Skeletal muscle satellite cell (primary cell): ENCODE data around the gene TMEM121B.
A peak's percentile ranks its signal among the peaks of the same experiment; 100 is the strongest.

Experiments
- H3K27me3 ChIP-seq: 2 replicates; pipeline ENCODE4 v1.7.0; 2013; ENCODE audit warnings: low read length; ENCODE audit not compliant: control insufficient read depth, insufficient read depth
- H3K36me3 ChIP-seq: 2 replicates; pipeline ENCODE4 v1.7.0; 2013; ENCODE audit warnings: mild to moderate bottlenecking, control low read depth, low read length; ENCODE audit not compliant: insufficient read depth
- H3K4me1 ChIP-seq: 2 replicates; pipeline ENCODE4 v1.7.0; 2013; ENCODE audit warnings: low read length; ENCODE audit not compliant: control insufficient read depth, insufficient read depth
- H3K4me2 ChIP-seq: 2 replicates; pipeline ENCODE4 v1.7.0; 2013; ENCODE audit warnings: mild to moderate bottlenecking, low read length
- H3K4me3 ChIP-seq: 2 replicates; pipeline ENCODE4 v1.7.0; 2013; ENCODE audit warnings: low read length
- H3K9ac ChIP-seq: 2 replicates; pipeline ENCODE4 v1.7.0; 2013; ENCODE audit warnings: mild to moderate bottlenecking, low read depth, low read length, moderate library complexity
- H3K9me3 ChIP-seq: replicated peaks from 2 replicates; pipeline ENCODE4 v1.7.0; 2013; ENCODE audit warnings: mild to moderate bottlenecking, control low read depth, low read length

TMEM121B gene

DNA sequence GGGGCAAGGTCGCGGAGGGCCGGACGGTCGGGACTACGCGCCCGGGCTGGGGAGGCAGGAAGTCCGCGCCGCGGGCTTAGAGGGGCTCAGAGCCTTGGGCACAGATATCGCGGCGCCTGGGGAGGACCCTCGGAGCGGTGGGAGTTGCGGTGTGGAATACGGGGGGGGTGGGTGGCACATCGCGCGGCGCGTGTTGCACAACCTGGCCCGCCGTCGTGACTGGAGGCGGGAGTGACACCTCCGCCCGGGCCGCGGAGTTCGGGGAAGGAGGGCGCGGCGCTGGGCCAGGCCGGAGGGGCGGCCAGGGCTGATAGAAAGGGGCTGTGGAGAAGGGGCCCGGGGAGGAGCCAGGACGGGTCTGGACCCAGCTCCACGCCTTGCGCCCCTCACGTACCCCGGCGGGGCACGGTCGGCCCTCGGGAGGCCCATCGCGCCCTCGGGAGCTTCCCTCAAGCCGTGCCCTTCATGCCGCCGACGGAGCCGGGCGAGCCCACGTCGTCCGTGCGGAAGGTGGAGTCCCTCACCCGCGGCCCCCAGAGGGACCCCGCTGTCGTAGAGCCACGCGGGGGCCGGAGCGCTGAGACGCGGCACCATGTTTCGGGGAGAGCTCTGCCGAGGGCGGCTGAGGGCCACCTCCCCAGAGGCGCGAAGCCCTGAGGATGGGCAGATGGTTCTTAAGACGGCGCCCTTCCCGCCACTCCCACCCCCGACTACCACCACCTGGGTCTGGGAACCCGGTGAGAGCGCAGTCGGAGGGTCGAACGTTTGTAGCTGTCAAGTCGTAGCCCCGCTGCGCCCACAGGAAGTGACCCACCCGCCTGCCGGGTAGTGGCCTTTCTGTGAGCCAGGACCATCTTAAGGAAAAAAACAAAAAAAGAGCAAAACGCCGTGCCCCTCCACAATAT, 35.6 kb downstream of the TMEM121B start:
- H3K4me1 ChIP-seq = peaks cover 34% of the 10 kb centered on the region
- H3K4me3 ChIP-seq = peak overlapping the region; percentile 84
- peak overlapping the region; percentile 92 for H3K4me2 ChIP-seq
- no peaks in the 10 kb centered on the region for H3K9me3 ChIP-seq
- H3K27me3 ChIP-seq = no peaks in the 10 kb centered on the region
- H3K9ac ChIP-seq = peak overlapping the region; percentile 91
- no peaks in the 10 kb centered on the region for H3K36me3 ChIP-seq

DNA sequence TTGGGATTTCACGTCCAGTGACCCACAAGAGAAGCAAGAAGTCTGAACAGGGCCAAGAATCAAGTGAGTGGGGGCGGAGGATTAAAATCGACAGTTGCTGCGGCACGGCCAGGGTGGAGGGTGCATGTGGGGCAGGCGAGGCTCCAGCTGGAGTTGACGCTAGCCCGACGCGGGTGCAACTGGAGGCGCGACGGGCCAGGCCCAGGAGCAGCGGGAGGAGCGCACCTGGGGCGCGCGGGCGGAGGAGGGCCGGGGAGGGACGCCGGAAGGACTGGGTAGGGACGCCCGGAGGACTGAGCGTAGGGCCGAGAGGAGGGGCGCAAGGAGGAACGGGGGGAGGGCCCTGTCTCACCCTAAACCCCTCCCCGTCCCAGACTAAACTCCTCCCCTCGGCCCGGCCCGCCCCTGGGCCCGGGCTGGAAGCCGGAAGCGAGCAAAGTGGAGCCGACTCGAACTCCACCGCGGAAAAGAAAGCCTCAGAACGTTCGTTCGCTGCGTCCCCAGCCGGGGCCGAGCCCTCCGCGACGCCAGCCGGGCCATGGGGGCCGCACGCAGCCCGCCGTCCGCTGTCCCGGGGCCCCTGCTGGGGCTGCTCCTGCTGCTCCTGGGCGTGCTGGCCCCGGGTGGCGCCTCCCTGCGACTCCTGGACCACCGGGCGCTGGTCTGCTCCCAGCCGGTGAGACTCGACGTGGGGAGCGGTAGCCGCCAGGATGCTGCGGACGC, 36.4 kb downstream of the TMEM121B start, which contains the start of gene IL17RA:
Gene IL17RA (plus strand): TSS at position 447 of the 723 bp plus-strand sequence. CDS start 92 bp downstream, at position 539.
- H3K4me1 ChIP-seq = peaks cover 34% of the 10 kb centered on the region

DNA sequence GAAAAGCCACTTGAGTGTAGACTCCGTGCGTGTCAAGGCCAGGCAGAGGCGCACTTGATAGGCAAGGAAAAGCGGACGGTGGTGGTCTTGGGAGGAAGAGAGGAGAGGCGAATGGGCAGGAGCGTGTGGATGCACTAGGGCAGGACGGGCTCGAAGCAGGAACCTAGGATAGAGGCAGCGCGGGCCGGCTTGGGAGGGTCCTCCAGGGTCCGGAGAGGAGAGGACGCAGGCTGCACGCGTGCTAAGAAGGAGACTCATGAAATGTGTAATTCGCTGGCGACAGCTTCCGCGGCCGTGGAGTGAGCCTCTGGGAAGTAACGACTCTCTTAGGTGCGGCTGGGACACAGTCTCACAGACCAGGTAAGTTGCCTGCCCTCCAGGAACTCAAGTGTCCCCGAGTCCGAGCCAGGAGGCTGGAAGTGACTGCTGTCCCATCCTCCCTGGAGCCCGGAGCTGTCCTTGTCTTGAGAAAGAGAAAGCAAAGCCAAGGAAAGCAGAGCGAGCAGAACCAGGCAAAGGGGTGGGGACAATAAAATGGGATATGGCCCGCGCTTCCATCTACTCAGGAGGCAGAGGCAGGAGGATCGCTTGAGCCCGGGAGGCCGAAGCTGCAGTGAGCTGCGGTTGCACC, 37.2 kb downstream of the TMEM121B start:
- H3K9ac ChIP-seq = peak overlapping the region; percentile 91
- H3K4me1 ChIP-seq = peaks cover 34% of the 10 kb centered on the region
- H3K4me2 ChIP-seq = peak overlapping the region; percentile 92
- H3K27me3 ChIP-seq = no peaks in the 10 kb centered on the region
- no peaks in the 10 kb centered on the region for H3K36me3 ChIP-seq
- peak overlapping the region; percentile 84 for H3K4me3 ChIP-seq
- no peaks in the 10 kb centered on the region for H3K9me3 ChIP-seq

More for the DNA sequence above, 36.4 kb downstream of the TMEM121B start, which contains the start of gene IL17RA:
- Histone ChIP-seq H3K9me3 (no peaks in the 10 kb centered on the region), H3K4me3 (peak within 1 kb of the TSS; percentile 84), H3K27me3 (no peaks in the 10 kb centered on the region), H3K36me3 (no peaks in the 10 kb centered on the region), H3K4me2 (peak within 1 kb of the TSS; percentile 92), H3K9ac (peak within 1 kb of the TSS; percentile 91)

DNA sequence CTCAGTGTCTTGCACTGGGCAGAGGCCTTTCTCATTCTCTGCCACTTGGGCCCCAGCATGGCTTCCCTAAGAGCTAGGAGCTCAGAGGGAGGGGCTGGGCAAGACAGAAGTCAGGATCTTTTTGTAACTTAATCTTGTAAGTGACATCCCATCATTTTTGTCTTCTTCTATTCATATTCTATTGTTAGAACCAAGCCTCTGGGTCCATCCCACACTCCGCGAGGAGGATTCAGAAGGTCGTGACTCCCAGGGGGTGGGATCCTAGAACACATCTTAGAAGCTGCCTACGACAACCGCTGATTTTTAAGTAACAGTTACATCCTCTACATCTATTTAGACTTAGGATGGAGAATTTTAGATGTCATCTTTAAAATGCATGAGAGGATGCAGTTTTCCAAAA, 37.9 kb downstream of the TMEM121B start:
- H3K27me3 ChIP-seq = no peaks in the 10 kb centered on the region
- H3K36me3 ChIP-seq = no peaks in the 10 kb centered on the region
- peaks cover 34% of the 10 kb centered on the region for H3K4me1 ChIP-seq
- no peaks in the 10 kb centered on the region for H3K9me3 ChIP-seq
- H3K9ac ChIP-seq = no peak overlapping the region
- no peak overlapping the region for H3K4me2 ChIP-seq
- no peak overlapping the region for H3K4me3 ChIP-seq

DNA sequence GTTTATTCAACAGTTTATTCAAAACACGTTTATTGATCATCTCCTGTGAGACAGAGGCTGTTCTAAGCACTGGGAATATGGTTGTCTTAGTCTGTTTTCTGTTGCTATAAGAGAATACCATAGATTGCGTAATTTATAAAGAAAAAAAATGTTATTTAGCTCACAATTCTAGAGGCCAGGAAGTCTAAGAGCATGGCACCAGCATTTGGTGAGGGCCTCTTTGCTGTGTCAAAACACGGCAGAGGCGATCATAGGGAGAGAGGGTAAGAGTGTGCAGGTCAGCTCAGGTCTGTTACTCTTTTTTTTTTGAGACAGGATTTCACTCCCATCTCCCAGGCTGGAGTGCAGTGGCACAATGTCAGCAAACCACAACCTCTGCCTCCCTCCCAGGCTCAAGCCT, 41.6 kb downstream of the TMEM121B start:
- Histone ChIP-seq H3K27me3 (no peaks in the 10 kb centered on the region), H3K9me3 (no peaks in the 10 kb centered on the region), H3K9ac (no peak overlapping the region), H3K4me1 (peaks cover 18% of the 10 kb centered on the region), H3K36me3 (no peaks in the 10 kb centered on the region), H3K4me3 (no peak overlapping the region), H3K4me2 (no peak overlapping the region)

DNA sequence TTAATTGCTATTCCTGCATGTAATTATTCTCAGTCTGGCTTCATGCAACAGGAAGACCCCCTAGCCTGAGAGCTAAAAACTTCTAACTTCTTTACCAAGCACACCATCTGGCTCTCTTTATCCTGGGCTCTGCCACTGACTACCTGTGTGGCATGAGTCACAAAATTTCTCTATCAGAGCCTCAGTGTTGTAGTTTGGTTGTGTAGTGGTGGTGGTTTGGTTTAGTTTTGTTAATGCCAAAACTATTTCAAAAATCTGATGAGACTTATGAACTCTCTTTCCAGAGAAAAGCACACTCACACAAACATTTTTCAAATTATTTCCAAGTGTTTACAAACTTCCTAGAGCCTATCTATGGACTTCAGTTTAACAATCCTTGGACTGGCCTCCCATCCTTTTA, 43.9 kb downstream of the TMEM121B start:
- Histone ChIP-seq H3K27me3 (peaks cover 17% of the 10 kb centered on the region), H3K4me3 (no peak overlapping the region), H3K36me3 (no peaks in the 10 kb centered on the region), H3K9me3 (no peaks in the 10 kb centered on the region), H3K4me1 (peaks cover 11% of the 10 kb centered on the region), H3K4me2 (no peak overlapping the region), H3K9ac (no peak overlapping the region)

DNA sequence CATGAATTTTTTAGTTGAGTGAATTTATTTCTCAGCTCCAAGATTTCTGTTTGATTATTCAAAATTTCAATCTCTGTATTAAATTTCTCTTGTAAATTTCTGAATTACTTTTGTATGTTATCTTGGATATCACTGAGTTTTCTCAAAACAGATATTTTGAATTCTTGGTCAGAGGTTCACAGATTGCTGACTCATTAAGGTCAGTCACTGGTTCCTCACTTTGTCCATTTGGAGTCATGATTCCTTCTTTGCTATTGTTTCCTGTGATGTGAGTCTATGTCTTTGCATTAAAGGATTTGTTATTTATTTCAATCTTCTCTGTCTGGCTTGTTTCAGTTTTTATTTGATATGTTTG, 46.5 kb downstream of the TMEM121B start:
- Histone ChIP-seq H3K36me3 (no peaks in the 10 kb centered on the region), H3K9me3 (no peaks in the 10 kb centered on the region), H3K27me3 (peaks cover 21% of the 10 kb centered on the region), H3K4me2 (no peak overlapping the region), H3K9ac (no peak overlapping the region), H3K4me3 (no peak overlapping the region), H3K4me1 (peaks cover 11% of the 10 kb centered on the region)

DNA sequence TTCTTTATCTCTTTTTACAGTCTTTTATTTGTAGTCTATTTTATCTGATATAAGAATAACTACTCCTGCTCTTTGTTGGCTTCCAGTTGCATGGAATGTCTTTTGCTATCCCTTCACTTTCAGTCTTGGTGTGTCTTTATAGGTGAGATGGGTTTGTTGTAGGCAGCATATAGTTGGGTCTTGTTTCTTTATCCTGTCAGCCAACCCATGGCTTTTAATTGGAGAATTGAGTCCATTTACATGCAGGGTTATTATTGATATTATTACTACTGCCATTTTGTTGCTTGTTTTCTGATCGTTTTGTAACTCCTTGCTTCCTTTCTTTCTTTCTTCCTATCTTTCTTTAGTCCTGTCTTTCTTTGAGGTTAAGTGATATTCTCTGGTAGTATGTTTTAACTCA, 48.3 kb downstream of the TMEM121B start:
- H3K27me3 ChIP-seq = peaks cover 28% of the 10 kb centered on the region
- H3K9me3 ChIP-seq = no peaks in the 10 kb centered on the region
- H3K4me2 ChIP-seq = no peak overlapping the region
- H3K9ac ChIP-seq = no peak overlapping the region
- H3K36me3 ChIP-seq = no peaks in the 10 kb centered on the region
- H3K4me3 ChIP-seq = no peak overlapping the region
- H3K4me1 ChIP-seq = peaks cover 11% of the 10 kb centered on the region
